ENCODE results near the gene C1QL4.

Gene C1QL4

DNA sequence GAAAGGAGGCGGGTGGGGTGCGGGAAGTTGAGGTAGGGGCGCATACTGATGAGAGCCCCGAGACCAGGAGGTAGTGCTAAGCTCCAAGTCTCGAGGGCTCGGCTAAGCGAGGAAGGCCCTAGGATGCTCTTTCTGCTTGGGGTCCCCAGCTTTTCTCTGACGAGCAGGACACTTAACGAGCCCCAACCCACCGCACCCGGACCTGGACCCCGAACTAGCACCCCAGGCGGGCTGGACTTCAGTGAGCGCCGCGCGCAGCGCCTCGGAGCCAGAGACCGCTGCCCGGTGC is 4.7 kb upstream of the C1QL4 start:
- no peaks in the 10 kb centered on the region for H3K36me3 ChIP-seq (ENCODE audit: control insufficient read depth, insufficient read depth, low read length)
- no peaks in the 10 kb centered on the region for H3K9me3 ChIP-seq (ENCODE audit: control insufficient read depth, low read length)
- peak overlapping the region; percentile 41 for H3K4me3 ChIP-seq (ENCODE audit: insufficient read depth, low read depth, low read length)
- no peak overlapping the region for H3K27ac ChIP-seq (ENCODE audit: insufficient read depth, low read depth, low read length, poor library complexity, severe bottlenecking)
- H3K27me3 ChIP-seq (ENCODE audit: control insufficient read depth, insufficient read depth, low read length, poor library complexity, severe bottlenecking): peaks cover 100% of the 10 kb centered on the region
- peaks cover 33% of the 10 kb centered on the region for H3K4me1 ChIP-seq (ENCODE audit: control insufficient read depth, insufficient read depth, low read length)
- WGBS, 2 experiments: 3 to 5% methylated on average over 21 of the region's 21 CpGs

DNA sequence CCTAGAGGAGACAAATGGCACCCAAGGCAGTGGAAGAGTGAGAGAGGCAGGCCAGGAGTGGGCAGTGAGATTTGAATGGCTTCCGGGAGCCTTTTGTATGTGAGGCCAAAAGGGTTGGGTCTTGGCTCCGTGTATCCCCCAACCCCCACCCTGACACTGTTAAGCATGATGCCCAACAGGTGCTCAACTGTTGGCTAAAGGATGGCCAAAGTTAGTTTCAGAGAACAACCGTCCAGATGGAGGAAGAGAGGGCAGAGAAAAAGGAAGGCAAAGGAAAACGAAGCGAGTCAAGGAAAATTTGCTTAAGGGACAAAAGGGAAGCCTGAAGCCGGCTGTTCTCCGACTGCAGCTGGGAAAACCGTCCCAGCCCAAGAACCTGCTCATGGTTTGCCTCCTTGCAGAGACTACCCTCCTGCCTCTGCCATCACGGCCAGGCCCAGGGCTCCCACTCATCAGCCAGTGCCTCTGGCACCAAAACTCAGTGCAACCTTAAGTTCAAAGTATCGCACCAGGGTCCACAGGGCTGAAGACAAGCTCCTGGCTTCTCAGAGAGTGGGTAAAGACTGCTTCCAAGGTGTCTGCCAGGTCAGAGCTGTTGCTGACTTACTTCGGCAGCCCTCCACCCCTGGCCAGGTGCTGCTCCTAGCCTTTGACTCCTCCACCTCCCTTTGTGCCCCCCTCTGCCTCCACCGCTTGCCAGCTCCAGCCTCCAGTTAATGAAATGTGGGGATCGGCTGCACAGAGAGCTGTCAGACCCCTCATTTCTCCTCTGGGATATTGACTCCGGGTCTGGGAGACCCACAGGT is 4.2 kb upstream of the C1QL4 start:
- 8 to 13% methylated on average over 14 of the region's 14 CpGs for WGBS, 2 experiments
- H3K9me3 ChIP-seq (ENCODE audit: control insufficient read depth, low read length): no peaks in the 10 kb centered on the region
- no peak overlapping the region for H3K4me3 ChIP-seq (ENCODE audit: insufficient read depth, low read depth, low read length)
- H3K36me3 ChIP-seq (ENCODE audit: control insufficient read depth, insufficient read depth, low read length): no peaks in the 10 kb centered on the region
- H3K27ac ChIP-seq (ENCODE audit: insufficient read depth, low read depth, low read length, poor library complexity, severe bottlenecking): no peak overlapping the region
- H3K4me1 ChIP-seq (ENCODE audit: control insufficient read depth, insufficient read depth, low read length): peaks cover 28% of the 10 kb centered on the region
- peaks cover 100% of the 10 kb centered on the region for H3K27me3 ChIP-seq (ENCODE audit: control insufficient read depth, insufficient read depth, low read length, poor library complexity, severe bottlenecking)

DNA sequence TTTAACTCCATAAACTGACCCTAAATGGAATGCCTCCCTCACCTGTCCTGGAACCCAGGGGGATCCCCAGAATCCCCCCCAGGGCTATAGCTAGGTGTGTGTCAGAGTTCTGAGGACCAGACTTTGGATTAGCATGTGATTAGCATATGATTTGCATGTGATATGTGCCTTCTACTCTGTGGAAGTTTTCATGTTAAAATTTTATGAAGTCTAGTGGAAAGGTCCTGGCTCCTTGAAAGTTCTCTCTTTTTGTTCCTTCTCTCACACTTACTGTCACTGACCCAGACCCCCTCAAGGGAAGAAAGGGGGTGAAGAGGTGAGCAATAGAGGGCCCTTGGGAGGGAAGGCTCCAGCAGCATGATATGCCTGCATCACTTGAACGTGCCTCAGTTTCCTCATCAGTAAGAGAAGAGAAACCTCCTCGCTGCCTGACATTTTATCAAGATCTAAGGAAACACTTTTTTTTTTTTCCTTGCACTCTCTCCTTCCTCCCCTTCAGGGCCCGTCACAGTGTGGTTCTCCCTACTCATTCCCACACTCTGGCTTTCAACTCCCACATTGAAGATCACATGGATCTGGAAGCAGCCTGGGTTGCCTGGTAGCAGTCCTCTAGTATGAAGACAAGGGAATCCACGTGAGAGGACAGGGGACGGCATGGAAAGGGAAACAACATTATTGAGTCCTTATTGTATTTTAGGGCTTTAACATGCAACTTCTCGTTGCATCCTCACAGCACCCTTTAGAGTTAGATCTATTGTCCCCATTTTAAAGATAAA is 3.3 kb upstream of the C1QL4 start:
- Histone ChIP-seq H3K27me3 (ENCODE audit: control insufficient read depth, insufficient read depth, low read length, poor library complexity, severe bottlenecking) (peaks cover 100% of the 10 kb centered on the region), H3K27ac (ENCODE audit: insufficient read depth, low read depth, low read length, poor library complexity, severe bottlenecking) (no peak overlapping the region), H3K4me3 (ENCODE audit: insufficient read depth, low read depth, low read length) (no peak overlapping the region), H3K36me3 (ENCODE audit: control insufficient read depth, insufficient read depth, low read length) (no peaks in the 10 kb centered on the region), H3K4me1 (ENCODE audit: control insufficient read depth, insufficient read depth, low read length) (peaks cover 20% of the 10 kb centered on the region), H3K9me3 (ENCODE audit: control insufficient read depth, low read length) (no peaks in the 10 kb centered on the region)
- WGBS, 2 experiments: 40 to 49% methylated on average over 6 of the region's 6 CpGs

GRCh38 chr12:49339464-49339861 is 2.5 kb upstream of the C1QL4 start:
- 17 to 25% methylated on average over 5 of the region's 5 CpGs for WGBS, 2 experiments
- H3K27ac ChIP-seq (ENCODE audit: insufficient read depth, low read depth, low read length, poor library complexity, severe bottlenecking): no peak overlapping the region
- peaks cover 100% of the 10 kb centered on the region for H3K27me3 ChIP-seq (ENCODE audit: control insufficient read depth, insufficient read depth, low read length, poor library complexity, severe bottlenecking)
- peaks cover 20% of the 10 kb centered on the region for H3K4me1 ChIP-seq (ENCODE audit: control insufficient read depth, insufficient read depth, low read length)
- no peaks in the 10 kb centered on the region for H3K36me3 ChIP-seq (ENCODE audit: control insufficient read depth, insufficient read depth, low read length)
- no peaks in the 10 kb centered on the region for H3K9me3 ChIP-seq (ENCODE audit: control insufficient read depth, low read length)
- H3K4me3 ChIP-seq (ENCODE audit: insufficient read depth, low read depth, low read length): no peak overlapping the region

DNA sequence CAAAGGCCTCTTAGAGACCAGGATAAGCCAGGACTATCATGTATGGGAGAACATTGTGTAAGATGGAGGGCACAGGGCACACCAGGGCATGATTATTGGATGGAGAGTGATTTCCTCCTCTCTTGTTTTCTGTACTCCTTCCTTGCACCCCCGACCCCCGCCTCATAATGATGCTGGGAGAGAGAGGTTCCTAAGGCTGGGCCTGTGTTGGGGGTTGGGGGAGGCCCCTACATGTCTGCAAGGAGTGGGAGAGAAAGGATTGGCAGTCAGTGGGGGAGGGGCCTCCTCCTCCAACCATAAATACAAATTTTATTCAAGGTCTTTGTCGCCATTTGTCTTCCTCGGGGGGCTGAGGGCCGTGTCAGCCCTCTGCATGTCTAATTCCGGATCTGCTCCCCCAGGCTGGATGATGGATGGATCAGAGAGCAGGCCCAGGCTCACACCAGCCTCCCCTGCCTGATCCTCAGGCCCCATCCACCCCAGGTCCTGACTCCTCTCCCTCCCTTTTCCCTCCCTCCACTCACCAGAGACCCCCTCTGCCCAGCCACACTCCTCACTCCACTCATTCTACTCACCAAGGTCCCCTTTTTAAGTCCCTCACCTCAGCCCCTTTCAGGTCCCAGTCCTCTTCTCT is 2.0 kb upstream of the C1QL4 start:
- 42% methylated on average over 4 to 6 of the region's 6 CpGs for WGBS, 2 experiments
- no peak overlapping the region for H3K4me3 ChIP-seq (ENCODE audit: insufficient read depth, low read depth, low read length)
- H3K27ac ChIP-seq (ENCODE audit: insufficient read depth, low read depth, low read length, poor library complexity, severe bottlenecking): no peak overlapping the region
- H3K4me1 ChIP-seq (ENCODE audit: control insufficient read depth, insufficient read depth, low read length): peaks cover 20% of the 10 kb centered on the region
- no peaks in the 10 kb centered on the region for H3K36me3 ChIP-seq (ENCODE audit: control insufficient read depth, insufficient read depth, low read length)
- peaks cover 100% of the 10 kb centered on the region for H3K27me3 ChIP-seq (ENCODE audit: control insufficient read depth, insufficient read depth, low read length, poor library complexity, severe bottlenecking)
- H3K9me3 ChIP-seq (ENCODE audit: control insufficient read depth, low read length): no peaks in the 10 kb centered on the region

GRCh38 chr12:49335955-49336644 is 888 bp downstream of the C1QL4 start:
- no peak overlapping the region for H3K27ac ChIP-seq (ENCODE audit: insufficient read depth, low read depth, low read length, poor library complexity, severe bottlenecking)
- H3K36me3 ChIP-seq (ENCODE audit: control insufficient read depth, insufficient read depth, low read length): no peaks in the 10 kb centered on the region
- H3K9me3 ChIP-seq (ENCODE audit: control insufficient read depth, low read length): no peaks in the 10 kb centered on the region
- H3K4me1 ChIP-seq (ENCODE audit: control insufficient read depth, insufficient read depth, low read length): peaks cover 13% of the 10 kb centered on the region
- peaks cover 94% of the 10 kb centered on the region for H3K27me3 ChIP-seq (ENCODE audit: control insufficient read depth, insufficient read depth, low read length, poor library complexity, severe bottlenecking)
- H3K4me3 ChIP-seq (ENCODE audit: insufficient read depth, low read depth, low read length): no peak overlapping the region
- WGBS, 2 experiments: 23 to 28% methylated on average over 72 of the region's 72 CpGs

GRCh38 chr12:49335118-49335954 is 1.7 kb downstream of the C1QL4 start:
- H3K4me1 ChIP-seq (ENCODE audit: control insufficient read depth, insufficient read depth, low read length): peaks cover 10% of the 10 kb centered on the region
- H3K9me3 ChIP-seq (ENCODE audit: control insufficient read depth, low read length): no peaks in the 10 kb centered on the region
- H3K27ac ChIP-seq (ENCODE audit: insufficient read depth, low read depth, low read length, poor library complexity, severe bottlenecking): no peak overlapping the region
- H3K36me3 ChIP-seq (ENCODE audit: control insufficient read depth, insufficient read depth, low read length): peaks cover 6% of the 10 kb centered on the region
- peaks cover 86% of the 10 kb centered on the region for H3K27me3 ChIP-seq (ENCODE audit: control insufficient read depth, insufficient read depth, low read length, poor library complexity, severe bottlenecking)
- 79 to 81% methylated on average over 16 of the region's 16 CpGs for WGBS, 2 experiments
- no peak overlapping the region for H3K4me3 ChIP-seq (ENCODE audit: insufficient read depth, low read depth, low read length)

DNA sequence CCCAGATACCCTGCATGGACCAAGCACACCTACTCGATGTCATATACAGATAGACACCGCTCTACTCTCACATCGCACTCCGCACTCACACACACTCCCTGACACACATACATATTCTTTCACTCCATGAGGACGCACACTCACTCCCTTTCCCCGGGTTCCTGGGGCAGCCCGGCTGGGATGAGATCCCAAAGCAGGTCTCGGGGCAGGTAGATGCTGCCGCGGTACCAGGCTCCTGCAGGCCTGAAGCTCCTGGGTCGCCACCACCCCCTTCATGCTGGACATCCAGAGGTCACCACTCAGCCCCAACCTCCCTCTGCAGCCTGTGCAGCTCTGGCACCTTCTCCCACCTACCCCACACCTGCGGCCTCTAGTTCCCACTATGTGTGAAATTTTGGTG is 2.3 kb downstream of the C1QL4 start:
- Histone ChIP-seq H3K27ac (ENCODE audit: insufficient read depth, low read depth, low read length, poor library complexity, severe bottlenecking) (no peak overlapping the region), H3K9me3 (ENCODE audit: control insufficient read depth, low read length) (no peaks in the 10 kb centered on the region), H3K36me3 (ENCODE audit: control insufficient read depth, insufficient read depth, low read length) (peaks cover 10% of the 10 kb centered on the region), H3K27me3 (ENCODE audit: control insufficient read depth, insufficient read depth, low read length, poor library complexity, severe bottlenecking) (peaks cover 80% of the 10 kb centered on the region), H3K4me3 (ENCODE audit: insufficient read depth, low read depth, low read length) (no peak overlapping the region), H3K4me1 (ENCODE audit: control insufficient read depth, insufficient read depth, low read length) (peaks cover 10% of the 10 kb centered on the region)
- WGBS, 2 experiments: 87 to 88% methylated on average over 12 of the region's 12 CpGs

- Histone ChIP-seq H3K9me3 (ENCODE audit: control insufficient read depth, low read length) (no peaks in the 10 kb centered on the region), H3K27me3 (ENCODE audit: control insufficient read depth, insufficient read depth, low read length, poor library complexity, severe bottlenecking) (peaks cover 75% of the 10 kb centered on the region)
These were observed 2.8 kb downstream of the C1QL4 start for GRCh38 chr12:49334226-49334625.

More at GRCh38 chr12:49334226-49334625, 2.8 kb downstream of the C1QL4 start:
- Histone ChIP-seq H3K4me1 (ENCODE audit: control insufficient read depth, insufficient read depth, low read length) (peaks cover 10% of the 10 kb centered on the region), H3K4me3 (ENCODE audit: insufficient read depth, low read depth, low read length) (no peak overlapping the region), H3K36me3 (ENCODE audit: control insufficient read depth, insufficient read depth, low read length) (peaks cover 14% of the 10 kb centered on the region), H3K27ac (ENCODE audit: insufficient read depth, low read depth, low read length, poor library complexity, severe bottlenecking) (no peak overlapping the region)
- WGBS, 2 experiments: 89 to 90% methylated on average over 19 of the region's 19 CpGs
